Stimulated activated CD8-positive, alpha-beta memory T cell treated with anti-CD3 and anti-CD28 coated beads, Interleukin-15, amount 100 ng/mL, for 1 hour (primary cell): ENCODE measurements around the gene ANXA5.
A peak's percentile ranks its signal among the peaks of the same experiment; 100 is the strongest.
"Not testable (repeated sequence)": the region's sequence is repeated elsewhere in the genome, so short reads cannot be mapped to it uniquely, and the experiment has no call there.

Experiments used
- DNase-seq: peaks from one replicate; pipeline ENCODE4 v3.0.0-alpha.2; 2020; ENCODE audit warnings: low read depth

The ANXA5 gene

GRCh38 chr4:121696581-121697461 lies at the start of gene ANXA5:
Gene ANXA5, minus strand, starts transcription at chr4:121696980. Its CDS starts 391 bp downstream, at chr4:121696589.
- DNase-seq, result peak; percentile 38

- no peak for DNase-seq
Observed at GRCh38 chr4:121742794-121743193, 46.0 kb upstream of the ANXA5 start.

GRCh38 chr4:121741751-121742150 lies 45.0 kb upstream of the ANXA5 start:
- no peak for DNase-seq

DNA sequence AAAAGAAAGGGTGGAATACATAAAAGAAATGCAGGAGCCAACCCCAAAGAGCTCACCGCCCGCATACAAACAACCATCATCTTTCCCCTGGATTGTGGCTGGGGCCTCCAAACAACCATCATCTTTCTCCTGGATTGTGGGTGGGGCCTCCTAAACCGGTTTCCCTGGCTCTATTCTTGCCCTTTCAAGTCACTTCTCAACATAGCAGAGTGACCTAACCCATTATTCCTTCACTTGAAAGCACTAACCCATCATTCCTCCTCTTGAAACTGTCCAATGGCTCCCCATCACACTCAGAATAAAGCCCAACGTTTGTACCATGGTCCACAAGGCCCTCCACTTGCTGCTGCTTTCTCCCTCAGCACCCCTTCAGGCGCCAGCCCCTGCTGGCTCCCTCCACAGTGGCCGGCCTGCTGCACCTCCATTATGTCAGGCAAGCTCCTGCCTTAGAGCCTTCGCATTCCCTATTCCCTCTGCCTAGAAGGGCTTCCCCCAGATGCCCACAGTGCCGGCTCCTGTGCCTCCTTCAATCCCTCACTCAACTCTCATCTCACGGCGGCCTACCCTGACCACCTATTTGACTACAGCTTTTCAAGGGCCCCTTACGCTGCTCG lies 44.1 kb upstream of the ANXA5 start:
- DNase-seq, result no peak

DNA sequence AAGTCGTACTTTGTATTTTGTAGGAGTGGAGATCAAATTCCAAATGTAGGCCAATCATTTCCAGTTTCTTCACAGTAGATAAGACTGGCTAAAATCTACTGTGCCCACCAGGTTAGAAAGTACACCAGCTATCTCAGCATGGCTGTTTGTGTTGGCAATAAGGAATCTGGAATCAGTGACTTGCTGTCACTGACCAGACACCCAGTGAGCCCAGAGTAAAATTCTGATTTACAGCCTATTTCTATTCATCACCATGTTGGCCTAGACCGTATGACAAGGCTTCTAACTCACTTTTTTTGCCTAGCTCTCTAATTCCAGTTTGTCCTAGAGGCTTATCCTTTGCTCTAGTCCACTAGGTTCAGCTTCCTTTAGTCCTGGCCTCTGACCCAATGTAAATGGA lies 42.8 kb upstream of the ANXA5 start:
- no peak for DNase-seq

DNA sequence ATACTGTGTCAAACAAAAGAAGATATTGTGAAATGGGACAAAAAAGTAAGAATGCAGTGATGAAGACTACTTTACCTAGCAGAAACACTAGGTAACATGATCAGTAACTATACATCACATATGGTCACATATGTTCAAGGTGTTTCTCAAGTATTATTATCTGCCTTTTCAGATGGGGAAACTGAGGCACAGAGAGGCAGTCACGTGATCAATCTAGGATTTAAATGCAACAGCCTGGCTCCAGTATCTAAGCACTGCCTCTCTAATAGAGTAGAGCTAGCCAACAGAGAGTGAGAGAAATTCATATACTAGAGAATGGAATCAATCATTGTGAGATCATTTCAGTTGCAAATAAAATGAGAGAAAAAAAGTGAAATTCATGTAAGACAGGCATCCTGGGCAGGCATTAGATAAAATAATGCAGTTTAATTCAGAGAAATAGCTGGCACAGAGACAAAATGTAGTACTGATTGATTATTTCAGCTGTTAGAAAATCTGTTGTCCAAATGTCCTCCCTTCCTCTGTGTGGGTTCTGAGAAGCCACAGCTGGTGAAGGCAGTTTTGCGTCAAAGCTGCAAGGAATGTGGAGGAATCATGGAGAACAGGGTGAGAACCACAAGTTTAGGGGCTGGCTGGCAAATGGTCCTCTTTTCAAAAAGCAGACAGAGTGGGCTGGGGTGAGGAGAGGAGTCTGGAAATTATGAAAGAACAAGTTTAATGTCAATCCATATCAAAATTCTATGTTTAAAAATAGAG lies 42.2 kb upstream of the ANXA5 start:
- DNase-seq, result no peak

- DNase-seq, result no peak
Observed at GRCh38 chr4:121737846-121738554, 41.2 kb upstream of the ANXA5 start.

- no peak for DNase-seq
Observed at GRCh38 chr4:121736735-121737351, 40.1 kb upstream of the ANXA5 start.

DNA sequence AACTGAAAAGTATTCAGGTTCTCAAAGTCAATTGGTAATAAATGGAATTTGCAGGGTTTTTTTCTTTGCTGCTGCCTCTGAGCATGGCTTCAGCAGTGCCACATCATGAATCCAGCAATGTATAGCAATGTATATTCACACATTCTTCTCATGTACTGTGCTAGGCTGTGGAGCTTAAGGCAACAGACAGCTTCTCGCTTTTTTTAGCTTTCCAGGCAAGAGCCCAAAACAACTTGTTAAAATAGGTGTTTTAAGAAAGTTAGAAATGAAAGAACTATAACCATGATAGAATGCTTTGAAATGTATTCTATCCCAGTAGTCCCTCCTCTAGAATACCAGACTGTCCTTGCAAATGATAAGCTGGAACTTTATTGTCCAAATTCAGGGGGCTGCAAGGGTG lies 37.8 kb upstream of the ANXA5 start:
- DNase-seq, result no peak

DNA sequence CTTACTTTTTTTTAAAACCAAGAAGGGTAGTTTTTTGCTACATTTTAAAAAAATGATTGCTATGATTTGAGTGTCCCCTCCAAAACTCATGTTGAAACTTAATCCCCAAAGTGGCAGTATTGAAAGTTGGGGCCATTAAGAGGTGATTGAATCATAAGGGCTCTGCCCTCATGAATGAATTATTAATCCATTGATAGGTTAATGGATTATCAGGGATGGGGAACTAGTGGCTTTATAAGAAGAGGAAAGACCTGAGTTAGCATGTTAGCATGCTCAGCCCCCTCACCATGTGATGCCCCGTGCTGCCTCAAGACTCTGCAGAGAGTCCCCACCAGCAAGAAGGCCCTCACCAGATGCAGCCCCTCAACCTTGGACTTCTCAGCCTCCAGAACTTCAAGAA lies 37.2 kb upstream of the ANXA5 start:
- no peak for DNase-seq

DNA sequence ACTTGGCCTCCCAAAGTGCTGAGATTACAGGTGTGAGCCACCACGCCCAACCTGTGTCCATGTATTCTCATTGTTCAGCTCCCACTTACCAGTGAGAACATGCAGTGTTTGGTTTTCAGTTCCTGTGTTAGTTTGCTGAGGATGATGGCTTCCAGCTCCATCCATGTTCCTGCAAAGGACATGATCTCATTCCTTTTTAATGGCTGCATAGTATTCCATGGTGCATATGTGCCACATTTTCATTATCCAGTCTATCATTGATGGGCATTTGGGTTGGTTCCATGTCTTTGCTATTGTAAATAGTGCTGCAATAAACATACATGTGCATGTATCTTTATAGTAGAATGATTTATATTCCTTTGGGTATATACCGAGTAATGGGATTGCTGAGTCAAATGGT lies 33.0 kb upstream of the ANXA5 start:
- not testable (repeated sequence) for DNase-seq

DNA sequence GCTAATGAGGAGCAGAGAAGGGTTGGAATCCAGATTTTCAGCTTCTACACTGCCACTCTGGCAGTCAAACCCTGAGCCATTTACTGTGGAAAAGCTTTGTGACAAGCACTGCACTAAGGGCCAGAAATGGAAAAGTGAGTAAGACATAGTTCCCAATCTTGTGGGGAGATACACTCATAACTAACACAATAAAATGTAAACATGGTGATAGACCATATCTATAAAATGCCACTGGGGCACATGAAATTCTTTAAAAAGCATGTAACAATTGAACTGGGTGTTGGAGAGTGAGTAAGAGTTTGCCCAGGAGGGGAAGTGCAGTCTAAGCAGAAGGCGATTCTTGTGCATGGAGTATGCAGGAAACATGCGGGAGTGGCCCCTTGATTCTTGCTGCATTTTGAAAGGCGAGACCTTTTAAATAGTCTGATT lies 32.0 kb upstream of the ANXA5 start:
- no peak for DNase-seq

DNA sequence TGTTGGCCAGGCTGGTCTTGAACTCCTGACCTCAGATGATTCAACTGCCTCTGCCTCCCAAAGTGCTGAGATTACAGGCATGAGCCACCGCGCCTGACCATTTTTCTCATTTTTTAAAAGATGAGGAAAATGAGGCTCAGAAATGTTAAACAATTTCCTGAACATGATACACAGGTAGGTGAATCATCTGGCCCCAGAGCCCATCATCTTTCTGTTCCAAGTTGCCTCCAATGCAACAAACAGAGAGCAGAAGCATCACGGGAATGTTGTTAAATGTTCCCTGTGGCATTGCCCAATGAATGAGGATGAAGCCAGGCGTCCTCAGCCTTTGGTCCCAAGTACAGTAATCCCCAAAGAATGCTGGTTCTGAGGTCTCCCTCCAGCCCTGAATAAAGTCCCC lies 31.3 kb upstream of the ANXA5 start:
- no peak for DNase-seq

DNA sequence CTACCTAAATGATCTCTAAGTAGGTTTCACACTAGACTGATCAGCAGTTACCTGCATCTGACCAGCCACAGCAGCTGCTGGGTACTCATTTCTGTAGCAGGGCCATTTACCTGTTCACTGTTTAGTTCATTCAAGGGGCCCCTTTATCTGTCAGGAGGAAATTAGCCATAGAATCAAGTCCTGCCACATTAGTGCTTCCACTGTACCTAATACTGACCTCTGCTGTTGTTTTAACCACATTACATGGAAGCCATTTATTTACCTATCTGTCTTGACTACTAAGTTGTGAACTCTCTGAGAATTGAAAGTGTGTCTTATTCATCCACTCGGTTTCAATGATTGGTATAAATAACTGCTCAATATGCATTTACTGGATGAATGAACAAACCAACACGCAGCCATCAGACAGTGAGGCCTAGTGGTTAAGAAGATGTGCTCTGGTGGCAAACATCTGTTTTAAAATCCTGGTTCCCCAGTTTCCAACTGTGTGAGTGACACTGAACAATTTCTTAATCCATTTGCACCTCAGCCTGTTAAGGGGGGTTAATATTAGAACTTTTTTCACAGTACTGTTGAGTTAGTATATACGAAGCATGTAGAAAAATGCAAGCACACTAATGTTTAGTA lies 30.0 kb upstream of the ANXA5 start:
- no peak for DNase-seq

GRCh38 chr4:121724671-121725070 lies 27.9 kb upstream of the ANXA5 start:
- DNase-seq, result no peak

DNA sequence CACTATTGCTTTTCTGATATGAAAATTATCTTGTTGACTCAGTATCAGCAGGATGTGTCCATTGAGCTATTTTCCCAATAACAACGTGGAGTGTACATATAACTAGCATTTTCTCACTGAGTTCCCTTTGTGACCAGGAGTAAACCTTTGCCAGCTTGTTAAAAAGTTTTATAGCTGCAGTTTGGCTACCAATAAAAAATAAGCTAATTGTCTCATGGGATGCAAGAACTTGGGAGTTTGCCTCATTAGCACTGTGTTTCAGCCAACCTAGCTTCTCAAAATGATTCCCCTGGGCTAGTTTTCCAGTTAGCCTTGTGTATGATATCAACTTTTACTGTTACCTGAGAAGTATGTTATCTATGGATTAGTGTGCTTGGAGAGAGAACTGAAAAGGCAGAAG lies 24.9 kb upstream of the ANXA5 start:
- no peak for DNase-seq

DNA sequence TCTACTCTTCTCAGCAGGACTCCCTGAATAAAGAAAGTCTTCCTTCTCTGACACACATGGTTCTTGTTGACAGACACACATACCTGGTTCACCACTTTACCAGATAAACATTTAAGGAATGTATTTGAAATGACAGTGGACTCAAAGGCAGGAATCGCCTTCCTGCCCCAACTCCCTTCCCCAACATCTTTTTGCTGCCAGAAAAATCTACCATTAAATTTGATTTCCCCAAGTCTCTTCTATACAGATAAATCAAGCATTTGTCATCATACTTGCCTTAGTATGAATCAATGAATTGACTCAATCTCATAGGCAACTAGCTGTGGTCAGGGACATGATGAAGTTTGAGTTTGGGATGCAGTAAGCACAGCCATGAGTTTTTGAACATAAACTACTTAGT lies 23.3 kb upstream of the ANXA5 start:
- no peak for DNase-seq

GRCh38 chr4:121717680-121718237 lies 21.0 kb upstream of the ANXA5 start:
- no peak for DNase-seq

DNA sequence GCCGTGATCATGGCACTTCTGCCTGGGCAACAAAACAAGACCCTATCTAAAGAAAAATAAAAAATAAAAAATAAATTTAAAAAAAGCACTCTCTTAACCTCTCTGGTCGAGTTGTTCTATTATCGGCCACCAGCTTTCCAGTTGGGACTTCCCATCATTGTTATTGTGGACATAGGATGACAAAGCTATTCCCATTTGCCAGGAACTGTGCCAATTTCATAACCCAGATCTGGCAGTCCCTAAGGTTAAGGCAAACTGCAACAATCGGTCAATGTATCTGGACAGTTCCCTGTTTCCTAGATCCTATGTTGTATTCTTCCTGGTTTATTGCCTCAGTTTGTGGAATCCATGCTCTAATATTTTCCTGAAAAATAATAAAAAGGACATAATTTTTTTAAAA lies 17.8 kb upstream of the ANXA5 start:
- DNase-seq, result no peak

DNA sequence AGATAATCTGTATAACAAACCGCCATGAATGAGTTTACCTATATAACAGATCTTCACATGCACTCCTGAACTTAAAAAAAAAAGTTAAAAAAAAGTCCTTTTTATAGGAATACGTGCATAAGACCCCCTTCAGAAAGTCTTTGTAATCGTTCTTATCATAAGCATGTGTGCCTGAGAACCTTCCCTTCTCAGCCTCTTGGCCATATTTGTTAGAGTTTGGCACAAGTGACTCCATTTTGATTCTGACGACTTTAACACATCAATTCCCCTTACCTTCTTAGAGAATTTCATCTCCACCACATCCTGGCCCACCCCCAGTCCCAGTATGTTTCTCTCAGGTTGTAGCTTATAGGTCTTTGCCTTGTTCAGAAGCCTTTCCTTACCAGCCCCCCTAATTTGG lies 16.0 kb upstream of the ANXA5 start:
- no peak for DNase-seq
